ENCODE data around the gene GDPD3.

The GDPD3 gene

GRCh38 chr16:30078744-30079143 lies 34.6 kb downstream of the GDPD3 start:
- DNase-seq (ENCODE audit: low spot score), result no peak

GRCh38 chr16:30077656-30078055 lies 35.7 kb downstream of the GDPD3 start:
- DNase-seq (ENCODE audit: low spot score), result no peak

DNA sequence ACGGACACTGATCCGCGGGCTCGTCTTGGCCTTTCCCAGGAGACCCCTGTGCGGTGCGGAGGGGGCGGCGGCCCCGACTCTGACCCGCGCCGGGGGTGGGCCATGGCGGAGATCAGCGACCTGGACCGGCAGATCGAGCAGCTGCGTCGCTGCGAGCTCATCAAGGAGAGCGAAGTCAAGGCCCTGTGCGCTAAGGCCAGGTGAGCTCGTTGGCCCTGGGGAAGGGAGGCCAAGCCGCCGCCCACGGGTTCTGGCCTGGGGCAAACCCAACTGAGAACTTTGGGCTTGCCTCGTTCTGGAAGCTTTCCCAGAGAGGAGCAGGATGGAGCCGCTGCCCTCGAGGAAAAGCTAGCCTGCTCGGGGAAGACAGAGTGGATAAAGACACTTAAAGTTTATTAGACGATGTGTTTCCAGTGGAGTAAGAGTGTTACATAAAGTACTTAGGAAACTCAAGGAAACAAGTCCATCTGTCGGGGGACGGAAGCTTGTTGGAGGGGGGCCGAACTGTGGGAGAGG lies 37.0 kb downstream of the GDPD3 start:
- DNase-seq (ENCODE audit: low spot score), result no peak

- DNase-seq (ENCODE audit: low spot score), result peak; percentile 94
Measured at GRCh38 chr16:30075503-30076275, 37.6 kb downstream of the GDPD3 start, which contains the start of gene PPP4C. PPP4C (plus strand) TSS chr16:30075994; CDS start chr16:30076378, 384 bp downstream.

- no peak for DNase-seq (ENCODE audit: low spot score)
Measured at GRCh38 chr16:30070490-30070889, 42.8 kb downstream of the GDPD3 start.

- DNase-seq (ENCODE audit: low spot score), result no peak
Measured at GRCh38 chr16:30069611-30070462, 43.5 kb downstream of the GDPD3 start.

DNA sequence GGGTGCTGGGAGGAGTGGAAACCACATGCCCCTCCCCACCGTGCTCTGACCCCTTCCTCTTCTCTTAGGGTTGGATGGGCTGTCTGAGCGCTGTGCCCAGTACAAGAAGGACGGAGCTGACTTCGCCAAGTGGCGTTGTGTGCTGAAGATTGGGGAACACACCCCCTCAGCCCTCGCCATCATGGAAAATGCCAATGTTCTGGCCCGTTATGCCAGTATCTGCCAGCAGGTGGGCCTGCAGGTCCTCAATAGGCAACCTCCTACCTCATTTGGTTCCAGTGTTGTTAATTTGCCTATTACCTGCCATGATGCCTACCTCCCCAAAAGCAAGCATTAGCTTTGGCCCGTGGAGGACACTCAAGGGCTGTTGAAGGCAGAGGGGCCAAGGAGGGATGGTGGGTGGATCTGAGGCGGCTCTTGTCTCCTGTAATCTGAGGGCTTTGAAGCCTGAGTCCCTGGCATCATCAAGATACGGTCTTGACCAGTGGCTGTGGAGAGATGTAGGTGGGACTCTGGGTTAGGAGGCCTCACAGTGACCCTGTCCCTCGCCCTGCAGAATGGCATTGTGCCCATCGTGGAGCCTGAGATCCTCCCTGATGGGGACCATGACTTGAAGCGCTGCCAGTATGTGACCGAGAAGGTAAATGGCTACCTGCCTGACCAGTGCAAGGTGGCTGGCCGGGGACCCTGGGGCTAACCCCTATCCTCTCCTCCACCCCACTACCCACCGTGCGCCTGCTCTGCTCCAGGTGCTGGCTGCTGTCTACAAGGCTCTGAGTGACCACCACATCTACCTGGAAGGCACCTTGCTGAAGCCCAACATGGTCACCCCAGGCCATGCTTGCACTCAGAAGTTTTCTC lies 44.4 kb downstream of the GDPD3 start:
- DNase-seq (ENCODE audit: low spot score), result no peak

DNA sequence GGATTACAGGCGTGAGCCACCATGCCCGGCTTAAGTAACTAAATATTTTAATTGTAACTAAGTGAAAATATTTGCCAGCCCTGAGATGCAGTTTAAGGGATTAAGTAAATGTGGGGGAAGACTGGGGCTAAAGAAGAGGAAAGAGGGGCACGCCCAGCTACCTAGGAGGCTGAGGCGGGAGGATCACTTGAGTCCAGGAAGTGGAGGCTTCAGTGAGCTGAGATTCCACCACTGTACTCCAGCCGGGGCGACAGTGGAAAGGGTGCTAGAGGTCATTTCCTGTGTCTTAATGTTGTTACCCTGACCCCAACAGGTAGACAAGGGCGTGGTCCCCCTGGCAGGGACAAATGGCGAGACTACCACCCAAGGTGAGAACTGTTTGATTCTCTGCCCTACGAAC lies 45.0 kb downstream of the GDPD3 start:
- no peak for DNase-seq (ENCODE audit: low spot score)

GRCh38 chr16:30067584-30067916 lies 45.8 kb downstream of the GDPD3 start:
- DNase-seq (ENCODE audit: low spot score), result no peak

GRCh38 chr16:30066761-30067583 lies 46.4 kb downstream of the GDPD3 start:
- DNase-seq (ENCODE audit: low spot score), result peak; percentile 47

- DNase-seq (ENCODE audit: low spot score), result no peak
Measured at GRCh38 chr16:30065943-30066760, 47.2 kb downstream of the GDPD3 start.

- DNase-seq (ENCODE audit: low spot score), result peak; percentile 99
Measured at GRCh38 chr16:30065102-30065942, 48.0 kb downstream of the GDPD3 start, which contains the start of gene ALDOA. ALDOA (plus strand) TSS chr16:30065760; CDS start chr16:30066898, 1,138 bp downstream.

DNA sequence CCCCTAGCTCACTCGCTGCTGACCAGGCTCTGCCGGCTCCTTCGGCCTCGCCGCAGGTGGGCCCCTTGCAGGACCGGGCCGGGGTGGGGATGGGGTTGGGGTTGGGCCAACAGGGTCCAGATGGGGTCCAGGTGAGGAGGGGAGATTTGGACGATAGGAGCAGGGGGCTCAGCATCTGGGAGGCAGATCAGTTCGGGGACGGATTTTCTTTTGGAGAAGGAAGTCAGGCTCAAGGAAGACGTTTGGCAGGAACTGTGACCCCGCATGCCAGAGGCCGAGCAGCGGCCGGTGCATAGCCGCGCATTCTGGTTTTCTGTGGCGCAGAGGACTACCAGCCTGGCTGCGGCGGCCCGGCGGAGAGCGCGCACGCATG lies 48.6 kb downstream of the GDPD3 start:
- DNase-seq (ENCODE audit: low spot score), result no peak

- peak; percentile 93 for DNase-seq (ENCODE audit: low spot score)
Measured at GRCh38 chr16:30063893-30064728, 49.2 kb downstream of the GDPD3 start.

DNA sequence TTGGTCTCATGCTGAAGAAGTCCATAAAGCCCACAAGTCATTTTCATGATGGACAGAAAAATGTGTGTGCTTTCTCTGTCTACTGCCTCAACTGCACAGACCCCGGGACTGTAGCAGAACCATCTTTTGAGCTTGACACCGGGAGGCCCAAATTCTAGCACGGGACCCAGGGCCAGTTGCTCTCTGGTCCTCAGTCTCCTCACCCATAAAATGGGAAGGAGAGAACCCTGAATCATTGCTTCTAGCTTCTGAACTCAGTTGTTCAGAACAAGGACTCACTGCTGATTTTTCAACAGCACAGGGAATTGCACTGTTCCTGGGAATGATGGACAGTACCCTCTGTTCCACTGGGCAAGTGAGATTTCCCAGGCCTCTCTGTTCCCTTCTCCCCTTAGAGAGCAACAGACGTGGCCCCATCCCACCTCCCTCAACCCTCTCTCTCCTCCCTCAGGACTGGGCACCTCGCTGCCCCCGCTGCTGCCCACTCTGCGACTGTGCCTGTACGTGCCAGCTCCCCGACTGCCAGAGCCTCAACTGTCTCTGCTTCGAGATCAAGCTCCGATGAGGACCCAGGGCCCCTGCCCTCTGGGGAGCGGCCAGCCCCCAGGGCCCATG lies 50.0 kb downstream of the GDPD3 start:
- DNase-seq (ENCODE audit: low spot score), result no peak

DNA sequence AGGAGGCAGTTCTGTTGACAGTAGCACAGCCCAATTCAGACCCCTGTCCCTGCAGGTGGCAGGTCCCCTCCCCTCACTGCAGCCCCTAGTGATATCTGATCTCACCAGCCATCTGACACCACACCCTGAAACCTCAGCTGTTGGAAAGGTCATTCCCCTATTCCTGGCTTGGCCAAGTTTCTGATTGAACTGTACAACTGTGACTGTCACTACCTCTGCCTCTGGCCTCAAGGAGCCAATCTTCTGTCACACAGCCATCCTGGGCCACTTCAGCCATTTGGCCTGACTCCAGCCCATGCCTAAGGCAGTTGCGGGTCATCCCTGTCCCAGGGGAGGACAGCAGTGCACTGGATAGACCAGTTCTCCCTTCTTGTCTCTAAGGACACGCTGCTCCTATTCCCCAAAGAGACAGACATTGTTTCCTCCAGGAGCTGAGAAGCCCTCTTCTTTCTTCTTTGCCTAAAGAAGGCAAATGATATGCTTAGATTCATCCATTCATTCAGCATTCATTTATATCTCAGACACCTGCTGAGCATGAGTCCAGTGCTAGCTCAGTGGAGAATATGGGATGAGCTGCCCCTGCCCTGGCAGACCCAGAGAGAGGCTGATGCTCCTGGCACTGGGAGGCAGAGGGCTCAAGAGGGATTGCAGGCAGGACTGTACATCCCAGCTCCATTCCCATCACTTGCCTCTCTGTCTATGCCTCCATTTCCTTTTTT lies 52.3 kb downstream of the GDPD3 start:
- DNase-seq (ENCODE audit: low spot score), result no peak

- no peak for DNase-seq (ENCODE audit: low spot score)
Measured at GRCh38 chr16:30060346-30060745, 53.0 kb downstream of the GDPD3 start.
